ENCODE data around the gene FTSJ3. TPM values are rescaled to one million over a fixed set of nuclear protein-coding genes. Genes with fewer than 3 reads are reported as not detected.
"Not testable (repeated sequence)": the region's sequence is repeated elsewhere in the genome, so short reads cannot be mapped to it uniquely, and the experiment has no call there.

Gene FTSJ3
- polyA plus RNA-seq, 1 of the 3 experiments (the other 2 are of a cell fraction): 148 TPM

DNA sequence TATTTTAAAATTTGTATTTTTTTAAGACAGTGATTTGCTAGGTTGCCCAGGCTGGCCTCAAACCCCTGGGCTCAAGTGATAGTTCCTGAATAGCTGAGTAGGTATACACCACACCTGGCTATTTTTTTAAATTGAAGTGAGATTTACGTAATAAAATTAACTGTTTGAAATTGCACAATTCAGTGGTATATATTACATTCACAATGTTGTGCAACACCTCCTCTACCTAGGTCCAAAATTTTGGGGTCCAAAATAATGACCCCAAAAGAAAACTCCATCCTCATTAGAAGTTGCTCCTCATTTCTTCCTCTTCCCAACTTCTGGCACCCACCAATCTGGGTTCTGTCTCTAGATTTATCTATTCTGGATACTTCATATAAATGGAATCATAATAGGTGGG, 18.0 kb upstream of the FTSJ3 start (continued):
- TF ChIP-seq, protein P1, sequence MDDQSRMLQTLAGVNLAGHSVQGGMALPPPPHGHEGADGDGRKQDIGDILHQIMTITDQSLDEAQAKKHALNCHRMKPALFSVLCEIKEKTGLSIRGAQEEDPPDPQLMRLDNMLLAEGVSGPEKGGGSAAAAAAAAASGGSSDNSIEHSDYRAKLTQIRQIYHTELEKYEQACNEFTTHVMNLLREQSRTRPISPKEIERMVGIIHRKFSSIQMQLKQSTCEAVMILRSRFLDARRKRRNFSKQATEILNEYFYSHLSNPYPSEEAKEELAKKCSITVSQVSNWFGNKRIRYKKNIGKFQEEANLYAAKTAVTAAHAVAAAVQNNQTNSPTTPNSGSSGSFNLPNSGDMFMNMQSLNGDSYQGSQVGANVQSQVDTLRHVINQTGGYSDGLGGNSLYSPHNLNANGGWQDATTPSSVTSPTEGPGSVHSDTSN (IDR thresholded peaks at IDR 0.05): no peak

DNA sequence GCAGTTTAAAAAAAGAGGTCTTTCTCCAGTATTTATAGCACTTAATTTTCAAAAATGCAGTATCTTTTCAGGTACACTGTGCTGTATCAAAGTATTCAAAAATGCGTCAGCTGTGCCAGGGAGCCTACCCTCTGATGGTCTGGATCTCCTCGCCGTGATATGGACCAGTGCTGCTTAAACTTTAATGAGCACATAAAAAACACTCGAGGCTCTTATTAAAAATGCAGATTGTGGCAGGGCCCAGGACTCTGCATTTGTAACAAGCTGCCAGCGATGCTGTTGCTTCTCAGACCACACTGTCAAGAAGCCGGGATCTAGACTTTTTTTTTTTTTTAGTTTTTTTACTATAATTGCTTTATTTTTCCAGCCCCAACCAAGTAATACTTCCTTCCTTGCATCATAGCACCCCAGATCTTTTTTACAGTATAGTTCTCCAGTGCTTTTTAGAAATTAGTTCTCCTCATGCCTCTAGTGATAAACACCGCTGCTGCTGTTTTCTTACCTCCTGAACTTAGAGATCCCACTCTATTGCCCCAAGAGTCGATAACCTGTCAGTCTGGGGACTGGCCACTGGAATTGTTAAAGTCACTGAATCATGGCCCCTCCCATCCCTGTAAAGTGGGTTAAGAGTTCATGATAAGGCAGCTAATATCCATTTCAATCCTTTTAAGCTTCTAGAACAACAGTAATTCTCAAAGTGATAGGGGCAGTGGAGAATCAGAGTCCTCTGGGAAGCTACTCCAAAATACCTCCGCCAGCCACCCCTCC, 16.6 kb upstream of the FTSJ3 start:
- H3K9ac ChIP-seq: no peak overlapping the region
- peak overlapping the region; percentile 96 for H2AFZ ChIP-seq (ENCODE audit: low read depth)
- WGBS (ENCODE audit: low lambda C conversion rate): 87% methylated on average over 9 of the region's 9 CpGs
- no peaks in the 10 kb centered on the region for H3K27me3 ChIP-seq (ENCODE audit: insufficient read depth)
- DNase-seq: no peak
- H3K9me2 ChIP-seq: no peaks in the 10 kb centered on the region
- peaks cover 12% of the 10 kb centered on the region for H3F3A ChIP-seq (replicated peaks; ENCODE audit: insufficient read depth)
- H3K4me2 ChIP-seq: peak overlapping the region; percentile 70; the same call in 1 of the 2 replicates
- peaks cover 32% of the 10 kb centered on the region for H3K79me2 ChIP-seq (ENCODE audit: insufficient read depth)
- H4K20me1 ChIP-seq (ENCODE audit: insufficient read depth): peaks cover 1% of the 10 kb centered on the region; the same call in 1 of the 2 replicates
- ChIA-PET CTCF (interaction anchor here (1.2 to 9.1 kb wide), 7 partner anchors 9 to 22 kb away, joined by 3 to 96 read pairs (median 9); partner anchors contain the start of genes FTSJ3 and PSMC5), POLR2A (interaction anchor here (0.8 to 9.2 kb wide), 6 partner anchors 14 to 302 kb away, joined by 3 to 108 read pairs (median 3); partner anchors contain the start of genes CCDC47, DDX42, FTSJ3 and PSMC5)
- H3K27ac ChIP-seq (ENCODE audit: low read depth in 2 of 2, low read length in 1 of 2): no peak overlapping the region; a peak in 1 of 4 replicates
- TF ChIP-seq, protein P2, sequence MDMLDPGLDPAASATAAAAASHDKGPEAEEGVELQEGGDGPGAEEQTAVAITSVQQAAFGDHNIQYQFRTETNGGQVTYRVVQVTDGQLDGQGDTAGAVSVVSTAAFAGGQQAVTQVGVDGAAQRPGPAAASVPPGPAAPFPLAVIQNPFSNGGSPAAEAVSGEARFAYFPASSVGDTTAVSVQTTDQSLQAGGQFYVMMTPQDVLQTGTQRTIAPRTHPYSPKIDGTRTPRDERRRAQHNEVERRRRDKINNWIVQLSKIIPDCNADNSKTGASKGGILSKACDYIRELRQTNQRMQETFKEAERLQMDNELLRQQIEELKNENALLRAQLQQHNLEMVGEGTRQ (IDR thresholded peaks at IDR 0.05; ENCODE audit: borderline replicate concordance, low read depth, low read length): no peak
- TF ChIP-seq RXRA (IDR thresholded peaks at IDR 0.05; ENCODE audit: borderline replicate concordance, low read depth): no peak
- no peak for TF ChIP-seq FOXJ3 (CRISPR knock-in tag; IDR thresholded peaks at IDR 0.05)
- TF ChIP-seq, protein P3, sequence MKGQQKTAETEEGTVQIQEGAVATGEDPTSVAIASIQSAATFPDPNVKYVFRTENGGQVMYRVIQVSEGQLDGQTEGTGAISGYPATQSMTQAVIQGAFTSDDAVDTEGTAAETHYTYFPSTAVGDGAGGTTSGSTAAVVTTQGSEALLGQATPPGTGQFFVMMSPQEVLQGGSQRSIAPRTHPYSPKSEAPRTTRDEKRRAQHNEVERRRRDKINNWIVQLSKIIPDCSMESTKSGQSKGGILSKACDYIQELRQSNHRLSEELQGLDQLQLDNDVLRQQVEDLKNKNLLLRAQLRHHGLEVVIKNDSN (IDR thresholded peaks at IDR 0.05; ENCODE audit: borderline replicate concordance, low read depth): no peak
- H3K36me3 ChIP-seq (replicated peaks in 1 of 2; ENCODE audit: control insufficient read depth in 1 of 2, insufficient read depth in 2 of 2, low read length in 1 of 2): no peaks in the 10 kb centered on the region
- no peak overlapping the region for H3K4me3 ChIP-seq (ENCODE audit: low read depth in 2 of 2, low read length in 1 of 2)
- no peaks in the 10 kb centered on the region for H3K9me3 ChIP-seq
- peaks cover 22 to 26% of the 10 kb centered on the region in 2 experiments for H3K4me1 ChIP-seq (ENCODE audit: control insufficient read depth in 1 of 2, insufficient read depth in 2 of 2, low read depth in 1 of 2, low read length in 1 of 2)

DNA sequence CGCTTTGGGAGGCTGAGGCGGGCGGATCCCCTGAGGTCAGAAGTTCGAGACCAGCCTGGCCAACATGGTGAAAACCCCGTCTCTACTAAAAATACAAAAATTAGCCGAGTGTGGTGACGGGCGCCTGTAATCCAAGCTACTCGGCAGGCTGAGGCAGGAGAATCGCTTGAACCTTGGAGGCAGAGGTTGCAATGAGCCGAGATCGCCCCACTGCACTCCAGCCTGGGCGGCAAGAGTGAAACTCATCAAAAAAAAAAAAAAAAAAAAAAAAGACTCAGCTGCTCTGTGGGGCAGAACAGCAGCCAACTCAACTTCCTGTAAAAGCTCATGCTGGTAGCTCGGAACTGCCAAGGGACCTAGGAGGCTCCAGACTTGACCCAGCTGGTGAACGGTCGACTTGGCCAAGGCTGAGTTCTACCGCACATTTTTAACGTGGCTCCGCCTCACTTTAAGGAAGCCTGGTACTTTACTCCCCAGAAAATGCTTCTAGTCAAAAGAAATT, 16.0 kb upstream of the FTSJ3 start:
- ChIA-PET POLR2A (interaction anchor here (0.6 to 9.2 kb wide), 8 partner anchors 13 to 663 kb away, joined by 3 to 108 read pairs (median 3); partner anchors contain the start of genes CCDC47, CEP95, DDX42 and DDX5), CTCF (interaction anchor here (0.8 to 9.1 kb wide), 7 partner anchors 8 to 288 kb away, joined by 3 to 96 read pairs (median 9); partner anchors contain the start of genes FTSJ3 and PSMC5)
- peak overlapping the region; percentile 70 for H3K4me2 ChIP-seq
- H3K4me3 ChIP-seq (ENCODE audit: low read depth in 2 of 2, low read length in 1 of 2): peak overlapping the region; percentile 59 to 76
- H3K9me3 ChIP-seq; H4K20me1 ChIP-seq (ENCODE audit: insufficient read depth); DNase-seq; H3K9me2 ChIP-seq; H3K36me3 ChIP-seq (replicated peaks in 1 of 2; ENCODE audit: control insufficient read depth in 1 of 2, insufficient read depth in 2 of 2, low read length in 1 of 2); H3K27me3 ChIP-seq (ENCODE audit: insufficient read depth): not testable (repeated sequence)
- H3F3A ChIP-seq (replicated peaks; ENCODE audit: insufficient read depth): peaks cover 12% of the 10 kb centered on the region
- 39% methylated on average over 19 of the region's 19 CpGs for WGBS (ENCODE audit: low lambda C conversion rate)
- H2AFZ ChIP-seq (ENCODE audit: low read depth): peak overlapping the region; percentile 96
- H3K4me1 ChIP-seq (ENCODE audit: control insufficient read depth in 1 of 2, insufficient read depth in 2 of 2, low read depth in 1 of 2, low read length in 1 of 2): peaks cover 27 to 33% of the 10 kb centered on the region in 2 experiments
- H3K79me2 ChIP-seq (ENCODE audit: insufficient read depth): peaks cover 39% of the 10 kb centered on the region
- H3K9ac ChIP-seq: peak overlapping the region; percentile 10; the same call in 1 of the 2 replicates
- peak overlapping the region; percentile 12 to 67; a peak in 3 of 4 replicates for H3K27ac ChIP-seq (ENCODE audit: low read depth in 2 of 2, low read length in 1 of 2)
